8988T (cell line): ENCODE results near the gene ZNF518A.
"Not testable (repeated sequence)": the region's sequence is repeated elsewhere in the genome, so short reads cannot be mapped to it uniquely, and the experiment has no call there.

Source experiments
- DNase-seq: peaks from one replicate; pipeline ENCODE4 v3.0.0; 2011

The ZNF518A gene

DNA sequence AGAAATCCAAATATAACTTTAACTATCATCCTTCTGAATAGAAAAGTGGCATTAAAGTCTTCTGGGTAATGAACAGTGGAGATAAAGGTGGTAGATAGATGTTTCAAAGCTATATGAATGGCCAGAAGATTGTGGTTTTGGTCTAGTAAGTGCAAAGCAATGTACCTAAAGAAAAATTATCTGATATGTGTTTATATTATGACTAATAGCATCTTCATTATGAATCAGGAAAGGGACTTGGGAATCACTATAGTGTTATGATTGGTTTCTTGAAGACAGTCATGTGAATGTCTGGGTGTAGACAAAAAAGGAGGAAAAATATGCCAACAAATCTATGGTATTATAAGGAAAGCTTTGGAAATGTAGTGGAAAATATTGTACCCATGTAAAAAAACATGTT lies 3.0 kb downstream of the ZNF518A start:
- no peak for DNase-seq

DNA sequence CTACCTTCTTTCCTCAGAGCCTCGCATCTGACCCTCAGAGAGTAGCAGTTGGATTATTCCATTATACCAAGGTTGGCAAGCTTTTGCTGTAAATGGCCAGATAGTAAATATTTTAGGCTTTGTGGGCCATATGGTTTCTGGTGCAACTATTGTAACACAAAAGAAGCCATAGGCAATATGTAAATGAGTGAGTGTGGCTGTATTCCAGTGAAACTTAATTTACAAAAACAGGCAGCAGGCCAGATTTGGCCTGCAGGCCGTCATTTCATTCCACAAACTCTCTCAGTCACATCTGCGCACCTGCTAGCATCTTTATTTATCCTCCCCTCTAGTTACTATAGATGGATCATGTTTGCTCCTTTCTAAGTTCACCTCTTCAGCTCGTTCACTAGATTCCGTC lies 6.7 kb downstream of the ZNF518A start:
- DNase-seq, result no peak

DNA sequence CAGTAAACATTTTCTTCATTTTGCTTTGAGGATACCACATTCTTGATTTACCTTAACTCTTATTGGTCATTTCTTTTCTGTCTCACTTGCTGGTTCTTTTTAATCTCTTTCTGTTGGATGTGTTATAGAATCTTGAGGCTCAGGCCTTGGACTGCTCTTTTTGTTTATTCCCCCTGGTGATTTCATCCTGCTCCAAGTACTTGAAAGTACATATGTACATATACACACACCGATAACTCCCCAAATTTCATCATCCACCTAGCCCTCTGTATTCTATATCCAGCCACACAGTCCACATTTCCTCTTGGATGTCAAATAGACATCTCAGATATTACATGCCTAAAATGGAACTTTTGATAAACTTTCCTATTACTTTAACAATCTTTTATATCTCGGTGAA lies 7.5 kb downstream of the ZNF518A start:
- DNase-seq, result no peak

DNA sequence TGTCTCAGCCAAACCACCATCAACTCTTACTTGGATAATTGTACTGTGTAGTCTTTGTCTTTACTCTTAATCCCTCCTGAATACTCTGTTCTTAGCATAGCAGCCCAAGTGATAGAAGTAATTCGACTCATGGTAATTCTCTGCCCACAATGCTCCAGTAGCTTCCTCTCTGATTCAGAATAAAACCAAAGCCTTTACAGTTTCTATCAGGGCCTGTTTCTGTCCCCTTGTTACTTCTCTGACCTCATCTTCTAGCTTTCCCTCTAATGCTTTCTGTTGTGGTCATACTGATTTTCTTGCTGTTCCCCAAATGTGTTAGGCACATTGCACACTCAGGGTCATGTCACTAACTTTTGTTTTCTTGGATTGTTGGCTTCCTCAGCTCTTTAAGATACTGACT lies 8.0 kb downstream of the ZNF518A start:
- no peak for DNase-seq

DNA sequence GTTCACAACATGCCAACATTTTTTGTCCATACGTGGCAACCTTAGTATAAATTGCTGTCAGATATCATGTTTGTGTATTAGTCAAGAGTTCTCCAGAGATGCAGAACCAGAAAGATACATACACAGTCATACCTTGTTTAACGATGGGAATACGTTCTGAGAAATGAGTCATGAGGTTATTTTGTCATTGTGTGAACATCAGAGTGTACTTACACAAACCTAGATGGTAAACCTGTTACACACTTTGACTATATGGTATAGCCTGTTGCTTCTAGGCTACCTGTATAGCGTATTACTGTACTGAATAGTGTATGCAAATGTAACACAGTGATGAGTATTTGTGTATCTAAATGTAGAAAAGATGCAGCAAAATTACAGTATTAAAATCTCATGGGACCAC lies 22.3 kb downstream of the ZNF518A start:
- DNase-seq, result no peak

DNA sequence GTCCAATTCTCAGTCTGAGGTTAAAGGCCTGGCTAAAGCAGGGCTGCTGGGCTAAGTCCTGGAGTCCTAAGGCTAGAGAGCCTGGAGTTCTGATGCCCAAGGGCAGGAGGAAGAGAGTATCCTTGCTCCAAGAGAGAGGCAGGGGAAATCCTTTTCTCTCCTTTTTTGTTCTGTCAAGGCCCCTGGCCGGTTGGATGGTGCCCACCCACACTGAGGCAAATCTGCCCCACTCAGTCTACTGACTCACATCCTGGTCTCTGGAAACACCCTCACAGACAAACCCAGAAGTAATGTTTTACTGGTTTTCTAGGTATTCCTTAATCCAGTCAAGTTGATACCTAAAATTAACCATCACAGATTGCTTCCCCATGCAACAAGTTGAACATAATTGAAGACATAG lies 23.0 kb downstream of the ZNF518A start:
- no peak for DNase-seq

DNA sequence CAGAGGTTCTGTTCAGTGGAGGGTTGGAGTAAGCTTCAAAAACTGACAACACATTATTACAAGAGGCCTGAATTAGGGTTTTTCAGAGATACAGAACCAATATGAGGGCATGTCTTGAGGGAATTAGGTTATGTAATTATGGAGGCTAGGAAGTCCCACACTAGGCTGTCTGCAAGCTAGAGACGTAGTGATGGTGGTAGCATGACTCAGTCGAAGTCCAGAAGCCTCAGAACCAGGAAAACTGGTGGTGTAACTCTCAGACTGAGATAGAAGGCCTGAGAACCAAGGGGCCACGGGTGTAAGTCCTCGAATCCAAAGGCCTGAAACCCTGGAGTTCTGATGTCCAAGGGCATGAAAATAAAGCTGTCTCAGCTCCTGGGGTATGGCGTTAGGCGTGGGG lies 35.6 kb downstream of the ZNF518A start:
- DNase-seq, result no peak

DNA sequence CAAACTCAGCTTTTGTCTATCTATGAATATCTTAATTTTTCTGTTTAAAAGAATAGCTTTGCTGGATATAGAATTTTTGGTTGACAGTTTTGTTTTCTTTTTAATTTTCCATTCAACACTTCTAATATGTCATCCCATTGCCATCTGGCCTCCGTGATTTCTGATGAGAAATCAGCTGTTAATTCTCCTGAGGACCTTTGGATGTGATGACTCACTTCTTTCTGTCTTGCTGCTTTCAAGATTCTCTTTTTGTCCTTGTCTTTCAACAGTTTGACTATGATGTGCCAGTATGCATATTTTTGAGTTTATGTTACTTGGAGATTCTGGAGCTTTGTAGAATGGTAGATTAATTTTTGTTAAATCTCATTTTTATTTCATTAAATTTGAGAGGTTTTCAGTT lies 38.4 kb downstream of the ZNF518A start:
- no peak for DNase-seq

DNA sequence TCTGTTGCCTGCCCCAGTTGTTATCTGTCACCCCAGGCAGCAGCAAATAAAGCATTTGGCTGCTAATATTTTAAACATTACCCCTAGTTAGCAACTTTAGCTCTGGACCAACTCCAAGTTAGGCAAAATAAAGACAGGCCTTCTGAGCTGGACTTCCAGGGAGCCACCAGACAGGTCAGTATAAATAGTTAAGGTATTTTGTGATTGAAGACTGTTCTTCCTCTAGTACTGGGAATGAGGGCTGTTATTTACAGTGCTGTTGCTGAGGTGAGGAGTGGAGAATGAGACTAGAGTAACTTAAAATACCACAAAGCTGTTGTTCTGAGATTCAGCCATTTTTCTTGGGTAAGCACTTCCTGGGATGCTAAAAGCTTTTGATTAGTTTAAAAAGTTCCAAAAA lies 40.1 kb downstream of the ZNF518A start:
- no peak for DNase-seq

DNA sequence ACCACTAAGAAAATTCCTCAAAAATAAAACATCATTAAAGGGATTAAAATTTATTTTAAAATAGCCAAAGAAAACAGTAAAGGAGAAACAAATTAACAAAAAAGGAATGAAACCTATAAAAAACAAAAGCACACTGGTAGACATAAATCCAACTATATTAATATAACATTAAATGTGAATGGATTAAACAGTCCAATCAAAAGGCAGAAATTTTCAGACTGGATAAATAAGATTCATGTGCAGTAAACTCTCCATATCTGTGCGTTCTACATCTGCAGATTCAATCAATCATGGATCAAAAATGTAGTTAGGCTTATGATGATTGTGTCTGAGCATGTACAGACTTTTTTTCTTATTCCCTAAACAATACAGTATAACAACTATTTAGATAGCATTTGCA lies 42.6 kb downstream of the ZNF518A start:
- no peak for DNase-seq

DNA sequence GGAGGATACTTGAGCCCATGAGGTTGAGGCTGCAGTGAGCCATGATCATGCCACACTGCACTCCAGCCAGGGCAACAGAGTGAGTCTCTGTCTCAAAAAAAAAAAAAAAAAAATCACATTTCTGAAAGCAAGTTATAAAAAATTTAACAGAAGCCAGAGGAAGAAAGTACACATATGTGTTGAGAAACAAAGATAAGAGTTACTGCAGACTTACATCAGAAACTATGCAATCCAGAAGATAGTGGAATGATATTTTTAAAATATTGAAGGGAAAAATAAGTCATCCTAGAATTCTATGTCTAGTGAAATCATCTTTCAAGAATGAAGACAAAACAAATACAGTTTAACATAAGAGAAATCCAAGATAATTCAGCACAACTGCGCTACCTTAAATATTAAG lies 46.9 kb downstream of the ZNF518A start:
- DNase-seq, result no peak

DNA sequence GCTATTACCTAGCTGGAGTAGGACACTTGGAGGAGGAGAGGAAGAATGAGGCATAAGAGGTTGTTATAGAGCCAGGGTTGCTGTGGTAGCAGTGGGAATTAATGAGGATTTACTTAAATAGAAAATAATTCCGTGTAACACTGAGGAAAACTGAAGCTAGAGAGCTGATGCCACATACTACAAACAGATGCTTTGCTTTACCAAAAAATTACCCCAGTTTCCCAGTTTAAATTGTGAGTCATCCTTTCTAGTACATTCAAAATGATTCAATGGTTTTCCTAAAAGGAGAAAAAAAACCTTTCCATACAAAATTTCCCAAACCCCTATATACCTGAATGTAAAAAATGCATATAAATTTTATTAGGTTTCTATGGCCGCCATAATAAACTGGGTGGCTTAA lies 58.3 kb downstream of the ZNF518A start:
- DNase-seq, result no peak

DNA sequence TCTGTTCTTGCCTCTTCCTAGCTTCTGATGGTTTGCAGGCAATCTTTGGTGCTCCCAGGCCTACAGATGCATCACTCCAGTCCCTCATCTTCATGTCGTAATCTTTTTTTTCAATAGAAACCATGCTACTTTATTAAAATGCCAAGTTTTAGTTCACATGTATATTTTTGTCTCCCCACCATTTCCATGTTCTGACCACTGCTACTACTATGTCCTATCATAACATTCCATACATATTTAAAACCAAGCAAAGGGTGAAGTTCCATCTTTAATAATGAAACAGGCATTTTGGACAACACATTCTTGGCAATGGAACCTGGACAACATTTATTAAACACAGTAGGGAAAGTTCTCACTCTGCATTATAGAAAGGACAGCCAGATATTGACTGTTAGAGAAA lies 58.8 kb downstream of the ZNF518A start:
- DNase-seq, result no peak

DNA sequence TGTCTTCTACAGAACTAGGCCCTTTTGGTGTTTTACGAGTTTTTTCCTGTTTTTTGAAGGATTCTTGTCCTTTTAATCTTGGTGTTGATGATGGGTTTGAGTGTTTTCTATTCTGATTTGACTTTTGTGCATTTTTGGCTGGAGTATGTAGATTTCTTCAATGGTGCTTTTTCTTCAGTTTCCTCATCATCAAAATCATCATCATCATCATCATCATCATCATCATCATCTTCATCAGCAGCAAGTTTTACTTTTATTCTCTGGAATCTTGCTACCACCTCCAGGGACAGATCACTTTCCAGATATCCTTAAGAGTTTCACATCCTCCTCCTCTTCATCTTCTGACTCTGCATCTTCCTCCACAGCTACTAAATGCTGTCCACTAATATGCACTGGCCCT lies 59.4 kb downstream of the ZNF518A start:
- not testable (repeated sequence) for DNase-seq

DNA sequence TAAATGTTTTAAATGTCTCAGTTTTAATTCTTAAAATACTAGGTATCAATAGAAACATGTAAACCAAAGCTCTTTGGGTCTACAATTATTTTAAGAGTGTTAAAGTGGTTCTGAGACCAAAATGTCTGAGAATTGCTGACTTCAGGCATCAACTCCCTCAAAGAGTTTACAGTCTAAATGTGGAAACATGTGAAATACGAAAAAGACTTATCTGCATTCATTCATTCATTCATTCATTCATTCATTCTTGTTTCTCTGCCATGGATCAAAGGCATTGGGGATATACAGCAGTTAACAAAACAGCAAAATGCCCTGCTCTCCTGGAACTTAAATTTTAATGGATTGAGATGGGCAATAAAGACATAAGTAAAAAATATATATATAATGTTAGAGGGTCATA lies 71.4 kb downstream of the ZNF518A start:
- DNase-seq, result no peak

DNA sequence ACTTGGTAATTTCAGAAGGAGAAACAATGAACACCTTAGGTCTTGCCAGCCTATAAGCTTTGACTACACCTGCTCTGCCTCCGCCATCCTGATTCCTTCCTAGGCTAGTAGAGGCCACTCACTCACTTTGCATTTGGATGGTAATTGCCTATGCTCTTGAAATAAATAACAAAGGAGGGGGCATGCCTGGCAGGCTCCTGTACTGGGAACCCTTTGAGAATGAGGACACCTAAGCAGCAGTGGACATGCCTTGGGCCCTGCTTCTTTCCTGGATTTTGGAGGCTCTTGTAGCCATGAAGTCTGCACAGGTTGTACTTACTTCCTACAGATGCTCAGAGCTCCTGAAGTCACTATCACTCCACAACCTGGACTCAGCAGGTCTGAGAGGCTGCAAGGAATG lies 75.5 kb downstream of the ZNF518A start:
- DNase-seq, result no peak

DNA sequence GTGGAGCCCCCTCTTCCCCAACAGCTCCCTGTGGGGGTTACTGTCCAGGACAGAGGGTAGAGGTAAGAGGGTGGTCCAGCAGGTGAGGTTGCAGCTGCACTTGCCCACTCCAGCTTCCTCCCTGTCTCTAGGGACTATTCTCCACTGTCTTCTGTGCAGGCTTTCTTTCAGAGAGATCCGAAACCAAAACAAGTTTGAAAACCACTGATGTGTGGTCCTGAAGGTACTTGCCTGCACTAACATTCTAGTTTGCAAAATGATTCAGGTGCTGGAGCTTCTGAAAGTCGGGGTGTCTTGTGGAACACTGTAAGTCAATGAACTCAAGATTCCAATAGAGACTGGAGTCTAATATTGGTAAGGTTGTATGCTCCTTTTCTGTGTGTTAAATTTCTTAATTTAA lies 78.2 kb downstream of the ZNF518A start:
- no peak for DNase-seq

DNA sequence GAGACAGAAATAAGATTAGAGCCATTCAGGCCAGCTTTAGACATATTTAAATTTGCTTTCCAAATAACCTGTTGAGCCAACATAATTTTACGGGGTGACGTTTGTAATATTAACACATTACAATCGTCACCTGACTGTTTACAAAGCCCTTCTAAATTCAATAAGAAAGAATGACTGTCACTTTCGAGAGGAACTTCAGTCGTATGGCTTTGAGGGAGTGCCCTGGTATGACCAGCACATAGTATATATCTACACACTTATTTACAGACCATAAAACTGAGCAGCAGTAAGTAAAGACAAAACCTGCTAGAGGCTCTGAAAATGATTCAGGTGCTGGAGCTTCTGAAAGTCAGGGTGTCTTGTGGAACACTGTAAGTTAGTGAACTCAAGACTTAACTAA lies 78.8 kb downstream of the ZNF518A start:
- no peak for DNase-seq

DNA sequence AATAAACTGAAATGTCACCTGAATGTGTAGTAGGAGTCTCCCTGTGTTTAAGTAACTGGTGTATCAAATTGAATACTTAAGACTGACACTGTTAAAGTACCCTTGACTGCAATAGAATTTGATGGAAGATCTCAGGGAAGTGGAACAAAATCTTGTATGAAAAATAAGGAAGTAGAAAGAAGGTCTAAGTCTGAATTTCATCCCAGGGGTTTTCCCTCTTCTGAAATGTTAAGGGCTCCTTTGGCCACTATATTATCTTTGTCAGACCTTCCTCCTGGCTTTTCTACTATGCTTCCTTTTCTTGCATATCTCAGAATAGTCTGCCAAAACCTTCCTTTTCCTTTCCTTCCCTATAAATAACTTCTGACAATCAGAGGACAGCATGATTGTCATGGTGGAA lies 81.7 kb downstream of the ZNF518A start:
- DNase-seq, result no peak

DNA sequence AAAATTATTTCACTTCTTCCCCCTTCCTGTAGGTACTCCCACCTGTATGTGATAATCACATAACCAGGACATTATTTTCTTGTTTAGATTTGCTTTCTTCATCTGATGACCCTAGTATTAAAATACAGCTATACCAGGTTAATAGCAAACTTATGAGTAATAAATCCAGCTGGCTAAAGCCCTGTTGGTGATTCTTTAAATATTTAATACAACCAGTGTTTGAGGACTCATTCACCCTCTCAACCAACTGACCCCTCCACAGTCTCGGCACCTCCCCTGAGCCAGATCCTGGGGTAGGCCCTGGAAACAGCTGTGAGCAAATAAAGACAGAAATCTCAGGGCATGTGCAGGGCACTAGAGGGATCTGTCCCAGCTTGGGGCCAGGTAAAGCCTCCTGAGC lies 82.8 kb downstream of the ZNF518A start:
- DNase-seq, result no peak
